H4 (cell line): ENCODE results near the gene COL27A1. TPM values are rescaled to one million over a fixed set of nuclear protein-coding genes. Genes with fewer than 3 reads are reported as not detected.
A peak's percentile ranks its signal among the peaks of the same experiment; 100 is the strongest.

Experiments
- DNase-seq: peaks from one replicate; pipeline ENCODE4 v3.0.0-alpha.2; 2015; ENCODE audit warnings: low spot score
- total RNA-seq: library from RNA; depleted of rRNA; stranded (reverse); fragments of >200 nt; shearing (Covaris generic); gene quantifications from 2 replicates; pipeline ENCODE4 v1.2.3, GENCODE V29; 2014

Gene COL27A1
- total RNA-seq, 1 experiment from 2014 or later, result 2.4 TPM

DNA sequence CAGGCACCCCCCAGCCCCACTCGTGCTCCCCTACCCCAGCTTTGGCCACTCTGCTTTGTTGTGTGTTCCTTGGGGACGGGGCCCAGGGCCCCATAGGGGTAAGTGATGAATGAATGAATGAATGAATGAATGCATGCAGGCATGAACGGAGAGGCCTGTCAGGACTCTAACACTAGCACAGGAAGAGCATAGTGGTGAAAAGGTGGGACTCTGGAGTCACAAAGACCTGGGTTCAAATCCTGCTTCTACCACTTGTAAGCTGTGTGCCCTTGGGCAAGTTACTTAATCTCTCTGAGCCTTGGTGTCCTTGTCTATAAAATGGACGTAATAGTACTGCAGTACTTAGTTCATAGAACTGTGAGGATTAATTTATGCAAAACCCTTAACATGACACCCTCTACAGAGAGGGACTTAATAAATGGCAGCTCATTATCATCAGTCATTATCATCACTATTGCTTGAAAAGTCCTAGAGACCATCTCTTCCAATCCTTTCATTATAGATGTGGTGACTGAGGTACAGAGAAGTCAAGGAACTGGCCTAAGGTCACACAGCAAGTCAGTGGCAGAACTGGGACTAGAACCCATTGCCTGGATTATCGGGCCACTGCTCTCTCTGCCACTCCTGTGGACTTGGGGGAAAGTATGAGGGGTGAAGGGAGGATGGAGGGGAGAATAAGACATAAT, 187.6 kb downstream of the COL27A1 start:
- no peak for DNase-seq

DNA sequence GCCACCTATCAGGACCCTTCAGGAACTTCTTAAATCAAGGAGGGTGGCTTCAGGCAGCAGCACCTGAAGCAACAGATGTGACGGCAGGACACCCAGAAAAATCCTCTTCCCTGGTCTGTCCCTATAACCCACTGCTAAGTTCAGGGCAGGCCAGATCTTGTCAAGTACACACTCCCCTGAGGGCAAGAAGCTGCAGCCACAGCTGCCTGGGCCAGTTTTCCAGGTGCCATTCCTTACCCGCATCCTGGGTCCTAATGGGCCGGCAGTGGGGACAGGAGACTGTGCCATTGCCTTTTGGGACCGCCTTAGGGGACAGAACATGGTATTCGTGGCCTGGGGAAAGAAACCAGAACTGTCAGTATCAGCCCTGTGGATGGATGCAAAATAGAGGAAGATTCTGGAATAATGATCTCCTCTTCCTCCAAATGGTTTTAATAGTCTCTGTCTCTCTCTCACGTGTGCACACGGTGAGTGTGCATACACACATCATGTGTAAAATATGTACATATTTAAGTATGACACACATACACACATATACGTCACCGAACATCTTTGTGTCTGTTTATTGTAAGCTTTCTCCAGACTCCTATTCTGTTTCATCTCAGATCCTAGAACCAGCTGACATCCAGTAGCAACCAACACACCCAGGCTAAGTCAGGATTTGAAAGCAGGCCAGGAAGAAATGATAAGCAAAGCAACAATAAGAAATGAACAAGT, 188.3 kb downstream of the COL27A1 start:
- DNase-seq, result no peak

DNA sequence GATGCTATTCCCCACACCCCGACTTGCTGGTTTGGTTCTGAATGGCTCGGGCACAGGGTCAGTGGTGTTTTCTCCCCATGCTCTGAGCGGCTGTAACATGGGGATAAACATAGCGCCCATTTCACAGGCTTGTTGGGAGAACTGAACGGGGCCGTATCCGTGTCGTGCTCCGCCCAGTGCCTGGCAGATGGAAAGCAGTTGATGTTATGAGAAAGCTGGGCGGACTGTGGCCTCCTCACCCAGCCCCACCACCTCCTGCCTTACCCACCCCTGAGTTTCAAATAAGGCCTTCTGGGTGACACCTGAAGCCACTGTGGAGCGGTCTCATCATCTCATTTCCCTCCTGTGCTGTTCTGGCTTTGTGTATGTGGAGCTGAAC, 188.8 kb downstream of the COL27A1 start:
- no peak for DNase-seq

DNA sequence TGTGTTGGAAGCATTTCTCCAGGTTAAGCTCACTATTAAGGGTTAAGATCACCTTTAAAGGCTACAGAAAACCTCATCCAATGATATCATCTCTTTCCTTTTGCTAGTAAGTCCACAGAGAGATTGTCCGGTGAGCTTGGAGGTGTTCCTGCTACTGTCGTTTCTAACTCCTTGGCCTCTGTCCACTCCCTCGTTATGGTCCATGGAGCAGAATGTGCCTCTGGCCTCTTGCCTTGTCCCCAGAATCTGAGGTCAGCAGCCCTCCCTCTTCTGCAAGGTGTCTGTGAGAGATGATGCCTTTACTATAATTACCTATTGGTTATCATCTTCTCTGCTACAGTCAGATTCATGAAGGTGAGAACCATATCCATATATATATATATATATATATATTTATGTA, 189.4 kb downstream of the COL27A1 start:
- DNase-seq, result no peak

DNA sequence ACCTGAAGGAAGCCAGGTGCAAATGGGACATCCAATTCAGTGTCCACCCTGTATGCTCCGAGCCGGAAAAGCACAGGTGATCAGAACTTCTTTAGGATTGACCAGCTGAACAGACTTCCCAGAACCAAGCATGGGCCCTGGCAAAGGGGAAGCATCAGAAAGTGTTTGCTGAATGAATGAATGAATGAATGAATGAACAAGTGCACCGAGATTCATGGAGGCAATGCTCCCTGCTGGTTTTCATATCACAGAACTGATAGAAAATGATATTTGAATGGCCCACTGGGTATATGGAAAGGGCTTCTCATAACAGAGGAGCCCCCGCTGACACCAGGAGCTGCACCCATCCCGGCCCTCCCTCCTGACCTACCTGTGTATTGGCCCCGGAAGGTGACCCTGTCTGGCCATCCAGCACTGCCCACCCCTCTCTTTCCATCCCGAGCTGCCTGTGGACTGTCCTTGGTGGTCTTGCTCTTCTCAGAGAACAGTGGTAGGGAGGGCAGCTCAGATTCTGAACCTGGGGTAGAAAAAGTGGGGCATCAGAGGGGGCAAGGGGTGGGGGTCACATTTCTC, 190.2 kb downstream of the COL27A1 start:
- DNase-seq, result no peak

DNA sequence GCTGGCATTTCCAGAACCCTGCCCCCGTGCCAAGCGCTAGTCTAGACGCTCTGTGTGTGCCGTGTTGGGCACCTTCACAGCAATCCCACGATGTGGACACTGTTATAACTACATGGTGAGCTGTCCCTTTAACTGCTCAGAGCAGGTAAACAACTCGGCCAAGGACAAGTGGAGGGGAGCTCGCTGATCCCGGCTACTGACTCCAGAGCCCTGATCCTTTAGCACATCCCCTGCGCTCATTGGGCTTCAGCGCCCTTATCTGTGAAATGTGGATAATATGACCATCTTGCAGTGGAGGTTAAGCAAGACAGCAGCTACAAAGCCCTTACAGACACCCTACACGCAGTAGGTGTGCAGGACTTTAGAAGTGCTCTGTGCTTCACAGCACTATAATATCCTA, 190.8 kb downstream of the COL27A1 start:
- DNase-seq, result no peak

DNA sequence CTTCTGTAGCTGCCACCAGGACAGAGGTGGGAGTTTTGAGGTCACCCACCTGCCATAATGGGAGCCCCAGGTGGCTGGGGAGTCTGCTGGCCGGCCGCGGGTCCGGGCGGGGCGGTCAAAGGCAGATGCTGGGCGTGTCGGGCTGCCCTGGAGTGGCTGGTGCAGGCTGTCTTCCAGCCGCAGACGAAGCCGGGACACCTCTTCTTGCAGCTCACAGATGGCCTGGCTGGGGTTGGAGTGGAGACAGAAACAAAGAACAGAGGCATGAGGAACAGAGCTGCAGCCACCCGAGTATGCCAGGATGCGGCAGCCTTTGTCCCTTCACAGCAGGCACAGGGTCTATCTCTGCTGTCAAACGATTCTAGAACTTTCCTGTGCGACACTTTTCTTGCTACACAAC, 192.3 kb downstream of the COL27A1 start:
- DNase-seq, result no peak

DNA sequence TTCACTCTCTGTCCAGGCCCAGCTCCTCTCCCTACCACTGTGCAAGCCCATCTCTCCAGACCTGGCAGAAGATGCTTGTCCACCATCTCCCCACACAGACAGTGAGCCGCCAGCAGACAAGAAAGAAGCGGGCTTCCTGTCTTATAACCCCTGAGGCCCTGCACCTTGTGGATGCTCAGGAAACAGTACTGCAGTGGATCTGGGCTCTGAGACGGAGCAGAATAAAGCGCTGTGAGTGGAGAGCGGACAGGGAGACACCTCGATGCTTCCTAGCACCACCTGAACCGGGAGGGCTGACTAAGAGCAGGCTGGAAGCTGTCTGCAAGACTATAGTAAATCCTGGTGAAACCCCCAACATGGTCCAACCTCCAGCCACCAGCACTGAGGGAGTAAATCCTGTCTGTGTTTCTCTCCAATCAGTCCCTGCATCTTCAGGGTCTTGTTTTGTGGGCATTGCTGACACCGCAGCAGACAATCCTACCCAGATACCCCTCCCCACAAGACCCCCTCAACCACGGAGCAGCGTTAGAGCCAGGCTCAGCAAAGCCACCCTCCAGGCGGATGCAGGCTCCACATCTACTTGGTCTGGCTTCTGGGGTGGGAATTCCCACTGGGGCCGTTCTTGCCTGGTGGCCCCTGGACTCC, 193.0 kb downstream of the COL27A1 start:
- no peak for DNase-seq

DNA sequence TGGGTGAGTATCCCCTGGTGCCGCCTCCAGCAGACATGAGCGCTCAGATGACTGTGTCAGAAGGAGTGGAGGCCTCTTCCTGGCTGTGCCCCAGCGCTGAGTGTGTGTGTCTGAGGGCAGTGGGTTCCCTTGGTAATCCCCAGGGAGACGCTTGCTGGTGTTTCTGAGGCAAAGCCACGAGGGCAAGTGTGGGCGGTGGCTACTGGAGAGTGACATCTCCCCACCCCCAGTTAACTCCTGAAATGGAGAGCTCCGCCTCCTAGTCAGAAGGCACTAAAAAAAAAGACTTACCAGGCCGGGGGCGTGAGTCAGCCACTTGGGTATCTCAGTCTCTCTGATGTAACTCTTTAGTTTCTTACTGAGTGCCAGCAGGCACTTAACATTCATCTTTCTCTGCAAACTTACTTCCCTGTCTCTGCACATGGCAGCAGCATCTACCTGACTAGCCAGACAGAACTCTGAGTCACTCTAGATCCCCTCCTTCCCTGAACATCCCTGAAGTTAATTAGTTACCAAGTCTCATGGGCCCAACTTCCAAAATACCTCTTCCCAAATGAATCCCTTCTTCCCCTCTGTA, 193.7 kb downstream of the COL27A1 start:
- DNase-seq, result peak; percentile 98

DNA sequence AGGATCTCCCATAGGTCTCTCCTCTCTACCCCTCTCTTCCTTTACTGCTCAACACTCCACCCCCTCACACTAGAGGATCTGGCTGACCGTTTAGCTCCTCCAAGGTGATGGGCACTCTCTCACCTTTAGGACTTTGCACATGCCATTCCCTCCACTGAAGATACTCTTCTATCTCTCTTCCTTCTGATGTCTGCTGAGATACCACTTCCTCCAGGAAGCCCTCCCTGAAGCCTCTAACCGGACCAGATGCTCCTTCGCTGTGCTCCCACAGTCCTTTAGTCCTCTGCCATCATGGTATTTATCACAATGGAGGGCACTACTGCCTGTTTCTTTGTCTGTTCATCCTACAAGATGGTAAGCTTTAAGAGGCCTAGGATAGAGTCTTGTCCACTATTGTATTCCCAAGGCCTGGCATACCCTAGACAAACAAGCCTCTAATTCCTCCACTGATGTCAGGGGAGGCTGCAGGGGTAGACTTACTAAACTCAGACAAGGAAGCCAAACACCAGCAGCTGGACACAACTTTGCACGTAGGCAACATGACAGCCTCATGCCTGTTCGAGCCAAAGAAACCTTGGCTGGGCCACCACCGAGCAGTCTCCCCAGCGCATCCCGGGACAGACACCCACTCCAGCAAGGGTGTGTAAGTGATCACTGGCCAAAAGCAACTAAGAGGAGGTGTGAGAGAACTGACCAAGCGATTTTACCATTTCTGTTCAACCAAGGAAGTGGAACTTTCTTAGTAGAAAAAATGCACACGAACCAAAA, 194.6 kb downstream of the COL27A1 start:
- no peak for DNase-seq

DNA sequence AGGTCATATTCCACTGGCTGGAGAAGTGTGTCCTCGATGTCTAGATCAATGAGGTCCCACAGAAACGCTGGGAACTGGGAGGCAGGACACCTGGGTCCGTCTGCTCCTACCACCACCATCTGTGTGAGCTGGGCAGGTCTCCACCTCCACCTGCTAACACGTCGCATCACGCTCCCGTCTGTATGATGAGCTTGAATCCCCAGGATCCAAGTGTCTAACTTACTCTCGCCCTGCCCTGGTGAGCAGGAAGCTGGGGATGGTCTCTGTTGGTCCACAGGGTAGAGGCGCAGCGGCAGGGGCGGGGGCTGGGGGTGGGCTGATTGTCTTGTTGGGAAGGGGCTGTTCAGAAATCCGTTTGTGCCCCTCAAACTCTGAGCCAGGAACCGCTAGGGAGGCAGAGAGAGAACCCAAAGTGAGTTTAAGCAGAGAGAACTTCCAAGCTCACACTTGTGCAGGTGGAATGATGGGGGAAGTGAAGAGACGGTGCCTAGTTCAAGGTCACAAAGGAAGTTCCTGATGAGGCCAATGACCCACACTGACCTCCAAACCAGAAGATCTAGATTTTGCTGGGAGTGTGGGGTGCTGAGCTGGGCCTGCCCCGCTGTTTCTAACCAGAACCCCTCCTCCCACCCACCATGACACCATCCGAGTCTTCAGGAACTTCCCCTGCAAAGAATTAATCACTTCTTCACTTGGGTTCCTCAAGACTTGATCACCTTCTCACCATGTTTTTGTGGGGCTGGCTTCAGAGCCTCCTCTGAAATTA, 195.5 kb downstream of the COL27A1 start:
- no peak for DNase-seq

DNA sequence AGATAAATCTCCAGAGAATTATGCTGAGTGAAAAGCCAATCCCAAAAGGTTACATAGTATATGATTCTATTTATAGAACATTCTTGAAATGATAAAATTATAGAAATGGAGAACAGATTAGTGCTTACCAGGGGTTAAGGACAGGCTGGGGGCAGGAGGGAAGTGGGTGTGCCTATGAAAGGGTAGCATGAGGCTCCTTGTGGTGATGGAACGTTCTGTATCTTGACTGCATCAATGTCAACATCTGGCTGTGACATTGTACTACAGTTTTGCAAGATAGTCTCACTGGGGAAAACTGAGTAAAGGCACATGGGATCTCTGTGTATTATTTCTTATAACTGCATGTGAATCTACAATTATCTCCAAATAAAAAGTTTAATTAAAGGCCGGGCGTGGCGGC, 196.6 kb downstream of the COL27A1 start:
- DNase-seq, result no peak

DNA sequence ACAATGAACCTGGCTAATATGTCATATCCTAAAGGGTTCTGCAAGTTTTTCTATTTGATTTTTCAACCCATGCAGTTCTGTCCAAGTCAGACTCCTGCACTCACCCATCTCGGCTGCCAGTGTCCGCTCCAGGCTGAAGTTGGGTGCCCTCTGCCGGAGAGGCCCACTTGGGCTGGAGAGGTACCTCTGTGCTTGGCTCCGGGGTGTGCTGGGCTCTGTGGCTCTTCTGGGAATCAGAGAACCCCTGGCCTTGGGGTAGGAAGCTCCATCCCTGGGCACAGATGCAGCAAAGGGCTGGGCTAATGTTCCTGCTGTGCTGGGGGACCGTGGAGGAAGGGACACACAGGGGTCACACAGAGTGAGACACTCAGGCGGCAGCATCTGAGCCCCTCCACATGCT, 200.5 kb downstream of the COL27A1 start:
- no peak for DNase-seq

DNA sequence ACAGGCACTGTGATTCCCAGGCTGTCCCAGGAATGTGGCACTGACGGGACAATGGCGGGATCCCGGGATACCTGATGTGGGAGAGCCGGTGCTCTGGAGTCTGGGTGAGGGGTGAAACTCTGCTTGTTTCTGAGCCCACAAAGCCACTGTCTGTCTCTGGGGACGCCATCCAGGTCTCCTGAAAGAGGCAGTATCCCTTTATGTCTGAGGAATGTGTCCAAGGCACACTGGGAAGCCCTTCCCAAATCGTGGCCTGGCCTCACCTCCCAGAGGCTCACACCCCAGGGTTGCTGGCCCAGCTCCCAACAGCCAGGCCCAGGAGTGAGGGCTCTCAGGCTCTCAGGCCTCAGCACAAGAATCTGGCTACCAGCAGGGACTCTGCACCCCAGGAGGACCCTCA, 201.5 kb downstream of the COL27A1 start:
- no peak for DNase-seq

DNA sequence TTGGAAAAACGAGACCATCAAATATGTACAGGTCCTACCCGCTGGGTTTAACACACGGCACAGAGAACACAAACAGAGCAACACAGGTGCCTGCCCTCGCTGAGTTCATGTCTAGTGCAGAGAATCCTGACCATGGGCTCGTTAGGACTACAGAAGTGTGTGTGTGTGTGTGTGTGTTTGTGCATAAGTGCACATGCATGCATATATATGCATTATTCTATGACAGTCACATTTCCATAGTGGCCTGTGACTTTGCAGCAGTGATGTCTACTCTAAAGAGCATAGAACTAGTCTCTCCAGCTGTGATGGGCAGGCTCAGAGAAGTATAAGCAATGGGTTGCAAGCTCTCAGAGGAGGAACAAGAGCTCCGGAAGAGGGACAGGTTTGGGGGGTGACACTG, 202.0 kb downstream of the COL27A1 start:
- no peak for DNase-seq

DNA sequence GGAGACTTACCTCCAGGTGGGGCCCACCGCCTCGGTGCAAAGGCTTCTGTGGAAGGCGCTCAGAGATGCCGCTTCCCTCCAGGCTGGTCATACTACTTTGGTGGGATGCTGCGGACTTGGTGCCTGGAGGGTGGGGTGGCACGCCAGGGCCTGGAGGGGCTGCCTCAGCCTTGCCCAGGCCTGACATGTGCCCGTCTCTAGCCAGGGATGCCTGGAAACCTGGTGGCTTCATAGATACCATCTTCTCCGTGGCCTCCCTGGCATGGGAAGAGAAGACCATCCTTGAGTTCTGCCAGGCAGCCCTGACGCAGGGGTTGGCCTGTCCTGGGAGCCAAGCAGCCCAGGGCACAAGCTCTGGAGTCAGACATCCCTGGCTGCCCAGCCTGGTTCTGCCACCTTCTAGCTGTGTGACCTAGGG, 202.6 kb downstream of the COL27A1 start:
- no peak for DNase-seq

DNA sequence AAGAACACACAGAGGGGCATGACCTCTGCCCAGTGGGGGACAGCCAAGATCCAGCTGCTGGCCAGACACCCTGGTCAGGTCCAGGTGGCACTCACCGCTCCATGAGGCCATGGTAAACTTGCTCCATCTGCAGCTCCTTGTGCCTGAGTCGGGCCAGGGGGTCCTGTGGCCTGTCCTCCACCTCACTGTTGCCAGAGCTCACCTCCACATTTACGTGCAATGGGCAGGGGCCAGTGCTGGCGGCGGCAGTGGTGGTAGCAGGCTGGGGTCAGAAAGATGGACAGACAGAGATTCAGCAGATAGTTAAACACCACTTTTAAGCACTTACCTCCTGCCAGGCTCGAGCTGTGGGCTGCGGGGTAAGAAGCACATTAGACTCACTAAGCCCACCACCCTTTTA, 204.5 kb downstream of the COL27A1 start:
- DNase-seq, result no peak

DNA sequence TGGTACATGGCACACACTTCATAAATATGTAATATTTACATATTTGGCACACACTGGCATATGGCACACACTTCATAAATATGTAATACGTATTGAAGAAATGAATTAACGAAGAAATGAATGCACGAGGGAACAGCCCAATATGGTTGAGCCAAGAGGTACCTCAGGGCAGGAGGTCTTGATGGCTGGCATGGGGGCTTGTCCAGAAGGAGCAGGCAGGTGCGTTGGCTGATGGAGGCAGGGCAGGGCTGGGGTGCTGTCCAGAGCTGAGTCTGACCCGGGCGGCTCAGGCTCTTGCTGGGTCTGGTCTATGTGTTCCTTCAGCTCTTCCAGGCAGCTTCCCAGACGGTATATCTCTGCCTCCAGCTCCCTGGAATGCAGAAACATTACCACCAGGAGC, 206.2 kb downstream of the COL27A1 start:
- DNase-seq, result no peak
